Endothelial cell of umbilical vein (primary cell): ENCODE measurements around the gene TPM1. TPM values are rescaled to one million over a fixed set of nuclear protein-coding genes. Genes with fewer than 3 reads are reported as not detected.
"Not testable (repeated sequence)": the region's sequence is repeated elsewhere in the genome, so short reads cannot be mapped to it uniquely, and the experiment has no call there.

Source experiments
- BruUV-seq: library from RNA; stranded (reverse); fragments of 400-500 nt; replicated peaks from 2 replicates; lab custom pipeline; 2021; lab: Mats Ljungman, UMichigan
- CTCF ChIA-PET: fragments of 300-600, 350-600 bp; sonication (Branson Sonifier 250); formaldehyde crosslinking; loops from one replicate; lab custom pipeline; 2021; ENCODE audit warnings: antibody characterized with exemption, inconsistent platforms; lab: Charles Lee
- POLR2A ChIA-PET: fragments of 300-600, 350-600 bp; sonication (Branson Sonifier 250); formaldehyde crosslinking; loops from one replicate; lab custom pipeline; 2021; ENCODE audit warnings: antibody characterized with exemption, inconsistent platforms; lab: Charles Lee
- DNase-seq: peaks from one replicate; pipeline ENCODE4 v3.0.0-alpha.2; 2011; ENCODE audit warnings: low read depth, low spot score
- FAIRE-seq: peaks from 2 replicates; lab custom pipeline; 2011; peaks lifted over from hg19 to GRCh38; lab: Jason Lieb, UNC
- H2AFZ ChIP-seq: 2 replicates; pipeline ENCODE4 v1.6.0; 2012; ENCODE audit warnings: low read depth, low read length, control low read depth, inconsistent platforms
- H3K27ac ChIP-seq: 2 replicates; pipeline ENCODE4 v1.5.1; 2011; ENCODE audit warnings: low read depth, mild to moderate bottlenecking, control low read depth, low read length, moderate library complexity; ENCODE audit not compliant: insufficient read depth
- H3K27me3 ChIP-seq, 2 experiments: 2 replicates each; pipeline versions ENCODE4 v1.6.0 to v1.6.1; 2011; ENCODE audit warnings: low read length in 2 of 2, mixed read lengths in 1 of 2; ENCODE audit not compliant: control insufficient read depth in 2 of 2, insufficient read depth in 2 of 2
- H3K36me3 ChIP-seq, 2 experiments: 2 replicates in 1 of 2; 3 replicates in 1 of 2; pipeline ENCODE4 v1.5.1; 2011; ENCODE audit warnings: low read length in 2 of 2, mild to moderate bottlenecking in 1 of 2, moderate library complexity in 1 of 2; ENCODE audit not compliant: control insufficient read depth in 2 of 2, insufficient read depth in 2 of 2; ENCODE audit errors: extremely low read depth in 1 of 2
- H3K4me1 ChIP-seq: 3 replicates; pipeline ENCODE4 v1.5.1; 2011; ENCODE audit warnings: mild to moderate bottlenecking, low read length; ENCODE audit not compliant: control insufficient read depth, insufficient read depth; ENCODE audit errors: extremely low read depth
- H3K4me2 ChIP-seq: 2 replicates; pipeline ENCODE4 v1.6.1; 2011; ENCODE audit warnings: low read length, control low read depth, mixed read lengths; ENCODE audit not compliant: insufficient read depth
- H3K4me3 ChIP-seq, 3 experiments: fragments of 200-600 bp in 1 of 3; sonication (generic), shearing (Covaris generic) in 1 of 3; replicated peaks in 1 of 3; 2 replicates each; pipeline ENCODE4 v1.5.1; 2011 to 2016; ENCODE audit warnings: control low read depth in 3 of 3, low read length in 3 of 3, mild to moderate bottlenecking in 2 of 3, inconsistent platforms in 1 of 3, low read depth in 1 of 3, moderate library complexity in 1 of 3; ENCODE audit not compliant: insufficient read depth in 1 of 3
- H3K79me2 ChIP-seq: 2 replicates; pipeline ENCODE4 v1.6.0; 2012; ENCODE audit warnings: low read length, inconsistent platforms; ENCODE audit not compliant: control insufficient read depth, insufficient read depth
- H3K9ac ChIP-seq: replicated peaks from 2 replicates; pipeline ENCODE3; 2011; ENCODE audit warnings: low read length, control low read depth; ENCODE audit not compliant: insufficient read depth; ENCODE audit errors: extremely low read depth
- H3K9me1 ChIP-seq: replicated peaks from 3 replicates; pipeline ENCODE4 v1.6.0; 2011; ENCODE audit warnings: mild to moderate bottlenecking, low read length; ENCODE audit not compliant: control insufficient read depth, insufficient read depth; ENCODE audit errors: extremely low read depth
- H3K9me3 ChIP-seq: replicated peaks from 2 replicates; pipeline ENCODE4 v1.5.1; 2012; ENCODE audit warnings: low read length, inconsistent platforms; ENCODE audit not compliant: control insufficient read depth, insufficient read depth
- H4K20me1 ChIP-seq: replicated peaks from 2 replicates; pipeline ENCODE3; 2011; ENCODE audit warnings: mild to moderate bottlenecking, low read length; ENCODE audit not compliant: control insufficient read depth, insufficient read depth; ENCODE audit errors: extremely low read depth
- CTCF ChIP-seq, 2 donors: IDR thresholded peaks; 1 replicate in 1 of 2; 2 replicates in 1 of 2; pipeline ENCODE4 v1.5.1; 2011; ENCODE audit warnings: low read length in 2 of 2, mild to moderate bottlenecking in 2 of 2, moderate library complexity in 2 of 2, control low read depth in 1 of 2, inconsistent platforms in 1 of 2, low read depth in 1 of 2; ENCODE audit not compliant: insufficient read depth in 1 of 2; ENCODE audit errors: extremely low read depth in 1 of 2
- EZH2 ChIP-seq: IDR thresholded peaks from 2 replicates; pipeline ENCODE4 v1.6.1; 2012; ENCODE audit warnings: borderline replicate concordance, low read depth, mild to moderate bottlenecking, moderate library complexity, low read length, inconsistent platforms; ENCODE audit not compliant: severe bottlenecking
- FOS ChIP-seq: IDR thresholded peaks from 2 replicates; pipeline ENCODE4 v1.6.1; 2011; ENCODE audit warnings: mild to moderate bottlenecking, low read length, moderate library complexity, borderline replicate concordance; ENCODE audit not compliant: insufficient read depth
- GATA2 ChIP-seq: IDR thresholded peaks from 2 replicates; pipeline ENCODE4 v1.7.0; 2011; ENCODE audit warnings: low read depth, mild to moderate bottlenecking, moderate library complexity, mixed read lengths, low read length; ENCODE audit not compliant: insufficient read length, insufficient read depth
- JUN ChIP-seq: IDR thresholded peaks from 2 replicates; pipeline ENCODE4 v1.6.1; 2011; ENCODE audit warnings: borderline replicate concordance, low read depth; ENCODE audit not compliant: insufficient read length, insufficient read depth
- MYC ChIP-seq: IDR thresholded peaks from one replicate; pipeline ENCODE4 v1.6.1; 2011; ENCODE audit warnings: mild to moderate bottlenecking, low read depth, low read length
- POLR2A ChIP-seq: IDR thresholded peaks from 2 replicates; pipeline ENCODE4 v1.6.1; 2012; ENCODE audit warnings: low read depth, mild to moderate bottlenecking, control low read depth, low read length
- POLR2AphosphoS5 ChIP-seq: IDR thresholded peaks from 2 replicates; pipeline ENCODE4 v1.6.1; 2012; ENCODE audit warnings: low read depth, mild to moderate bottlenecking, control low read depth, low read length, moderate library complexity; ENCODE audit not compliant: insufficient read depth
- dilution Hi-C: fragments of 300-500 bp; cut with MboI; formaldehyde crosslinking; loops from one replicate; pipeline ENCODE4 v1.15.0; 2019; ENCODE audit warnings: low sequenced_read_pairs; ENCODE audit not compliant: extremely low pct_ligation_motif_present
- intact Hi-C: fragments of 100-400 bp; cut with micrococcal nuclease; formaldehyde crosslinking; loops from one replicate; pipeline ENCODE4 v1.10.0; 2022
- polyA plus RNA-seq, 4 experiments: library from polyadenylated mRNA; depleted of rRNA in 3 of 4; stranded (reverse) in 3 of 4; unstranded in 1 of 4; fragments of >200 nt; gene quantifications; 2 replicates each; pipeline versions ENCODE4 v1.2.1 to v1.2.3, GENCODE V29; 2011 to 2012; ENCODE audit warnings: missing spikeins in 1 of 4
- total RNA-seq: library from RNA; stranded (reverse); gene quantifications from 2 replicates; pipeline ENCODE4 v1.2.3, GENCODE V29; 2021
- TF ChIP-seq, protein P1 (sequence below): IDR thresholded peaks from 2 replicates; pipeline ENCODE4 v1.6.1; 2011; ENCODE audit not compliant: insufficient read depth, insufficient read length

Gene TPM1
- total and polyA plus RNA-seq, 2 donors (not counting 3 experiments of a cell fraction or from before 2014, with no cell fraction given): 518 to 558 TPM

GRCh38 chr15:63104727-63105126, 62.2 kb downstream of the TPM1 start:
- Histone ChIP-seq H3K4me2 (no peak overlapping the region), H3K9ac (no peak overlapping the region), H3K27ac (no peak overlapping the region), H2AFZ (no peak overlapping the region), H3K27me3 (no peaks in the 10 kb centered on the region), H3K9me1 (no peaks in the 10 kb centered on the region), H4K20me1 (no peaks in the 10 kb centered on the region), H3K9me3 (no peaks in the 10 kb centered on the region), H3K4me1 (peaks cover 3% of the 10 kb centered on the region), H3K36me3 (no peaks in the 10 kb centered on the region), H3K79me2 (no peaks in the 10 kb centered on the region), H3K4me3 (no peak overlapping the region)
- BruUV-seq: no TSS peak
- no peak for FAIRE-seq
- ChIA-PET POLR2A (no interaction called here), CTCF (no interaction called here)
- TF ChIP-seq FOS (no peak), POLR2AphosphoS5 (no peak), JUN (no peak), GATA2 (no peak), POLR2A (no peak), EZH2 (no peak), CTCF (IDR thresholded peaks at IDR 0.05; ENCODE audit: extremely low read depth in 1 of 2, insufficient read depth in 1 of 2, low read depth in 1 of 2, low read length in 2 of 2) (no peak), MYC (no peak)
- TF ChIP-seq, protein P1, sequence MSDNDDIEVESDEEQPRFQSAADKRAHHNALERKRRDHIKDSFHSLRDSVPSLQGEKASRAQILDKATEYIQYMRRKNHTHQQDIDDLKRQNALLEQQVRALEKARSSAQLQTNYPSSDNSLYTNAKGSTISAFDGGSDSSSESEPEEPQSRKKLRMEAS: no peak
- no peak for DNase-seq
- intact Hi-C loops (no loop called here), dilution Hi-C loops (no loop called here)

DNA sequence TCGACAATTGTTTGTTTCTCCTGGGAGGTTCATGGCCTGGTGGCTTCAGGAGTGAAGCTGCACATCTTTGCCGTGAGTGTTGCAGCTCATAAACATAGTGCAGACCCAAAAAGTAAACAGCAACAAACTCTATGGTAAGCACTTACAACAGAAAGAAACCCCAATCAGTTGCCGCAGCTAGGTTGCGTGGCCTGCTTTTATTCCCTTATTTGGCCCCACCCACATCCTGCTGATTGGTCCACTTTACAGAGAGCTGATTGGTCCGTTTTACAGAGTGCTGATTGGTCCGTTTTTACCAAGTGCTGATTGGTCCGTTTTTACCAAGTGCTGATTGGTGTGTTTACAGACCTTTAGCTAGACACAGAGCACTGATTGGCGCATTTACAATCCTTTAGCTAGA, 62.8 kb downstream of the TPM1 start:
- POLR2A ChIA-PET, H3K36me3 ChIP-seq, H3K4me1 ChIP-seq, BruUV-seq, H3K27me3 ChIP-seq, FAIRE-seq, H3K9me1 ChIP-seq, H3K79me2 ChIP-seq, H4K20me1 ChIP-seq, intact Hi-C loops, H3K9ac ChIP-seq, H2AFZ ChIP-seq, H3K4me2 ChIP-seq, CTCF ChIA-PET, H3K27ac ChIP-seq, dilution Hi-C loops, DNase-seq, H3K4me3 ChIP-seq, H3K9me3 ChIP-seq: not testable (repeated sequence)
